HG02970 (cell line): ENCODE results near the gene ANXA11.

Experiments used
- ATAC-seq: cut with Tn5 transposase; IDR thresholded peaks from one replicate; pipeline ENCODE4 v1.9.1; 2021; ENCODE audit warnings: mild to moderate bottlenecking, moderate library complexity, moderate number of reproducible peaks; ENCODE audit not compliant: unreplicated experiment, low FRiP score

The ANXA11 gene

GRCh38 chr10:80168162-80168511, 37.2 kb downstream of the ANXA11 start:
- no peak for ATAC-seq

DNA sequence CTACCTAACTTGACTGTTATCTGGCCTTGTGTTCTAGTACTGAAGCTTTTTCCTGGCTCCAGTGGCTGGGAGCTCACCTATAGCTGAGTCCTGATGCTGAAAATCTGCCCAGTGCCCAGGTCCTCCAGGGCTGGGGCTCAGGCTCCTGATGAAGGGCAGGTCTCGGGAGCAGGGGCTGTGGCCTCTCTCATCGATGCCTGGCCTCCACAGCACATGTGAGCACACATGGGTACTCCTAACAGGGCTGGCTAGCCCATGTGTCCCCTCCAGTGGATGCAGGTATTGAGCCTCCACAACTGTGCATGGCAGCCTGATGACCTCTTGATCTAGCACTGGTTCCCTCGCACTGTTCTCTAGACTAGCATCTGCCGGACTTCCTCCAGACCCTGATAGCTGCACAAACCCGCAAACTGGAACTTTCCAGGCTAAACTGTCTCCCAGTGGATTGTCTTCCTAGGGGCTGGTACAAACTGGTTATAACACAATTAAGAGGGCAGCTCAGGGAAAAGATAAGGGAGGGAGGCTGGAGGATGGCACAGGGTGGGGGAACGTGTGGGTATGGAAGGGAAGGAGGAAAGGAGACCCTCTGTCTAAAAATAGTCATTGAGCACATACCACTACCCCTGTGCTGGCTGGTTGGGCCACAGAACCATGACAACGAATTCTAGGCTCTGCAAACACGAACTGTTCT, 37.7 kb downstream of the ANXA11 start:
- no peak for ATAC-seq

DNA sequence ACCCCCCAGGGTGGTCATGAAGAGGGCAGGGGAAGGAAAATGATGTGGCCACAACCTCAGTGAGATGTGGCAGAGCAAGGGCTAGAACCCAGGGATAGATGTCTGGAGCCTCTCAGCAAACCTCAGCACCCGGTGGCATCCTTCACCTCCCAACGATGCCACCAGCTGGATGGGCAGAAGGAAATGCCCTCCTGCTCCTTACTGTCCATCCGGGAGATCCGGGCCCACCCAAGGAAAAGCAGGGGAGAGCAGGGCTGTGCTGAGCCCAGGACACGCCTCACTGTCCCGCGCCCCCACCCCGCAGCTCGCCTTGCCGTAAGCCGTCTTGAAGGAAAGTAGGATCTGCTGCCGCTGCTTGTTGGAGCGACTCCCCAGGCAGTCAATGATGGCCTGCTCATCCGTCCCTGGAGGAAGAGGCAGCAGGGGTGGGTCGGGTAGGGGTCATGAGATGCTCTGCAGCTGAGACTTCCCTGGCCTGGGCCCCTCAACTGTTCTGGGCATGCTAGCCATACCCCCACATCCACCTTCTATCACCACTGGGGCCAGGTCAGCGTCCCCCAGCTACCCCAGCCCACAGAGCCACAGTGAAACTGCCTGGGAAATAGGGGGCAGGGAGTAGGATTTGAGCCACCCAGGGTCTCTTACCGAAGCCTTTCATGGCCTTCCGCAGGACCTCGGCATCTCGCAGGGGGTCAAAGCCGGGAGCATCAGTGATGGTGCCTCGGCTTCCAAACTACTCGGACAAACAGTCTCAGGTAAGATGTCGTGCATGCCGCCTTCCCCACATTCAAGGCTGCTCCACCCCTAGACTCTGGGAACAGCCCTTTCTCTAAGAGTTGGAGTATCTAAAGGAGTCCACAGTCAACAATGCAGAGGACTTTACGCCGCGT, 38.5 kb downstream of the ANXA11 start:
- no peak for ATAC-seq

DNA sequence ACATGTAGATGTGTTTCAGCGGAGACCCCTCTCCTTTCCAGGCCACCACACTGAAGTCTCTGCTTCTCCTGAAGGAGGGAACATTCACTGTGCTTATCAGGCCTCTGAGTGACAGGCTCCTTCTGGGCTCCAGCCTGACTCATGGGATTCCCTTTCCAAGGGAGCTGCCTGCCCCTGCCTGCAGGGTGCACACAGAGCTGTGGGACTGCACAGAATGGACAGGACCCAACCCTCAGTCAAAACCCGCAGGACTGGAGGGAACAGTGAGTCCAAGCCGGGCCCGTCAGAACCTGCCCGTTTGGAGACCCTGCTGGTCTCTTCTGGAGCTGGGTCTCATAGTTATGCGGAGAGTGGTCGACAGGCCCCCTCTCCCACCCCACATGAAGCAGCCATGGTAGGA, 40.2 kb downstream of the ANXA11 start:
- no peak for ATAC-seq

- ATAC-seq, result no peak
Observed at GRCh38 chr10:80164596-80164995, 40.7 kb downstream of the ANXA11 start.

- ATAC-seq, result no peak
Observed at GRCh38 chr10:80163741-80164341, 41.5 kb downstream of the ANXA11 start.

- ATAC-seq, result no peak
Observed at GRCh38 chr10:80161321-80162083, 43.8 kb downstream of the ANXA11 start.

- no peak for ATAC-seq
Observed at GRCh38 chr10:80160361-80161320, 44.7 kb downstream of the ANXA11 start.

- ATAC-seq, result no peak
Observed at GRCh38 chr10:80159166-80159873, 46.0 kb downstream of the ANXA11 start.

DNA sequence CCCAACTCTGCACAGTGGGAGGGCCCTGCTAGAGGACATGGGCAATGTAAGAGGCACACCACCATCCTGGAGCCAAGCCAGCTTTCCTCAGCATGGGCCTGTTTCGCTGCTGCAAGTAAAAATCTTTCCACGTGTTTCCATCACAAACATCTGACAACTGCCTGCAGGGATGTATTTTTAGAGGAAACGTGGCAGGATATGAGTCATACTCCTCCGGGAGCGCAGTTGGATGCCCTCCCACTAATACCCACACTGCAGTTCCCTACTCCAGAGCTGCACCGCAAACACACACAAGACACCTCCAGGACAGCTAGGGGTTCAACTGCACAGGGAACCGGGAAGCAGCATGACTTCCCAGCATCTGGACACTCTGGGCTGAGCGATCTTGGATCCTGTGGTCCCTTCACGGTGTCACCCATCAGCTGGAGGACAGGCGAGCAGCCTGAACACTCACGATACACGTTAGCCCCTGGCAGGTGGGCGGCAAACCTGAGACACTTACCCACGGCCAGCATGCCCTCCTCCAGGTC, 46.7 kb downstream of the ANXA11 start:
- no peak for ATAC-seq

GRCh38 chr10:80158126-80158525, 47.2 kb downstream of the ANXA11 start:
- no peak for ATAC-seq

GRCh38 chr10:80157561-80157960, 47.8 kb downstream of the ANXA11 start:
- no peak for ATAC-seq

DNA sequence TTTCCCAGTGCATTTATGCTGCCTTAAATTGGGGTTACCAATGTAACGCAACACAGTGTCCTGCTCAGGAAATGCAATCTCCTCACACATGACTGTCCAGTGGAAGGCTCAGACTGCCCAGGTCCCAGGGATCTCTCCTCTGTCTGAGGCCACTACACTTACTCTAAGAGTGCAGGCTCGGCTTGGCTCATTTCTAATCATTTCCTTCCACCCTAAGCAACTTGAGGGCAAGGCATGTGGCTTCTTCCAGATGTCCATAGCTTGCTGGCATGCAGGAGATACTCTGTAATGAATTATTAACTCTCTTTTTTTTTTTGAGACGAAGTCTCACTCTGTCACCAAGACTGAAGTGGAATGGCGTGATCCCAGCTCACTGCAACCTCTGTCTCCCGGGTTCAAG, 49.1 kb downstream of the ANXA11 start:
- no peak for ATAC-seq

GRCh38 chr10:80155696-80156215, 49.6 kb downstream of the ANXA11 start:
- no peak for ATAC-seq

DNA sequence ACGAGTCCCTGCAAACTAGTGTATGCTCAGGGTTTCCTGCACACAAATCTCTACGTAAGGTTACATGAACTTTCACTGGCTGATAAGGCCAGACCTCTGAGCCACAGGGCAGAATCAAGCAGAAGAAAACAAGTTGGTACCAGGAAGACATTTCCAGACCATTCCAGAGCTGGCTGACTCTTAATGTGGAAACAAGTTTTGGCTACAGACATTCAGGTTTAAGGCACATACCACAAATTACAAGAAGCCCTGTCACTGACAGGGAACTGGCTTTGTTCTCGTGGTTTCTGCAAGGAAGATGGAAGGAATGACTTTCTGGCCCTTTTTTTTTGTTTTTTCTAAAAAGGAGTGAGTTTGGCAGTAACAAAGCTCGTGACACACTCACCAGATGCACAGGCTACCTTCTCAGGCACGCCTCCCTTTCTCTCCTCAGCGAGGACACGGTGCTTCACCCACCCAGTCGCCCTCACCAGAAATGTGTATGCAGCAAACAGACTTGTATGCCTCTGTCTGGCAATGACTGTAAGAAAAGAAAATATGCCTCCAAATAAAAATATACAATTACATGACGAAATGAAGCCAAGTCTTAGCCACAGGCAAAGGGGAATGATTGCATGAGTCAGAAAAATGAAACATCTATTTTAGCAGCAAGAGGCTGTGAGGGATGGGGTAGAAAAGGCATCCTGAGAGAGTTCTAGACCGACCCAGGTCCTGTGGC, 50.2 kb downstream of the ANXA11 start:
- ATAC-seq, result no peak

DNA sequence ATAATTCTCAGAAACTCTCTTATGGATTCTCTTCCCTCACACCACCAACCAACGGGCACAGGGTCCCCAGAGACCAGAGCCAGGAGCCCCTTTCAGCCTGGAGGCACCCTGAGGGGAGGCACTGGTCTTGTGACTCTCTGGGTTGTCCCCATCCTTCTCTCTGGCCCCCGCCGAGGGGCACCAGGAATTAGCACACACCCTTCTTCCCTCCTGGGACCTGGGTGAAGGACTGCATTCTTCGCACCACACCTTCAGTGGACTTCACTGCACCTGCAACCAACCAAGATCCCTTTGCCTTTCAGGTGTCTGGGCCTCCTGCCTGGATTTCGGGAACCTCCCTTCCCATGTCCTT, 50.7 kb downstream of the ANXA11 start:
- no peak for ATAC-seq

- ATAC-seq, result no peak
Observed at GRCh38 chr10:80153460-80153859, 51.9 kb downstream of the ANXA11 start.

DNA sequence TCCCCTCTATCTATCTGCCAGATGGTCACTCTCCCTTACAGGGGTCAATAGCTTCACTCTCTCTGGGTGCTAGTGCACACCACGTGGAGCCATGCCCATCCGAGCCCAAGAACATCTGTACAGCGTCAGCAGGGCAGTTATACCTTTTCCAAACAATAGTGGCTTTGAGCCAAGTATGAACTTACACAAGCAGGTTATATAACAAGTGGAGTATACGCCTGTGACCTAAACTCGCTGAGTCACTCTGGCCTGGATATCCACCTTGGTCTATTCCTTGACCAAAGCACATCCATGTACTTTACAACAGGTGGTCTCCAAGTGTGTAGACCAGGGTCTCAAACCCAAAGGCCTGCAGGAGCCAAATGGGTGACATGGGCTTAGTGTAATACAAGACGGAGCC, 52.5 kb downstream of the ANXA11 start:
- no peak for ATAC-seq
